ENCODE results near the gene RILPL1.

Gene RILPL1

GRCh38 chr12:123445388-123446332 lies 87.9 kb downstream of the RILPL1 start:
- CTCF ChIA-PET: interaction anchor here (1.0 to 1.7 kb wide), 3 partner anchors 9 to 18 kb away, joined by 4 to 6 read pairs (median 4); partner anchors contain the start of gene RILPL2
- POLR2A ChIA-PET: interaction anchor here (0.7 to 1.0 kb wide), 4 partner anchors 14 to 19 kb away, joined by 3 to 8 read pairs (median 4); no protein-coding TSS in a partner anchor
- no peak for DNase-seq (ENCODE audit: extremely low spot score)
- no peak for TF ChIP-seq CTCF (IDR thresholded peaks at IDR 0.05; ENCODE audit: control extremely low read depth, extremely low read depth, low read depth, missing control alignments)

DNA sequence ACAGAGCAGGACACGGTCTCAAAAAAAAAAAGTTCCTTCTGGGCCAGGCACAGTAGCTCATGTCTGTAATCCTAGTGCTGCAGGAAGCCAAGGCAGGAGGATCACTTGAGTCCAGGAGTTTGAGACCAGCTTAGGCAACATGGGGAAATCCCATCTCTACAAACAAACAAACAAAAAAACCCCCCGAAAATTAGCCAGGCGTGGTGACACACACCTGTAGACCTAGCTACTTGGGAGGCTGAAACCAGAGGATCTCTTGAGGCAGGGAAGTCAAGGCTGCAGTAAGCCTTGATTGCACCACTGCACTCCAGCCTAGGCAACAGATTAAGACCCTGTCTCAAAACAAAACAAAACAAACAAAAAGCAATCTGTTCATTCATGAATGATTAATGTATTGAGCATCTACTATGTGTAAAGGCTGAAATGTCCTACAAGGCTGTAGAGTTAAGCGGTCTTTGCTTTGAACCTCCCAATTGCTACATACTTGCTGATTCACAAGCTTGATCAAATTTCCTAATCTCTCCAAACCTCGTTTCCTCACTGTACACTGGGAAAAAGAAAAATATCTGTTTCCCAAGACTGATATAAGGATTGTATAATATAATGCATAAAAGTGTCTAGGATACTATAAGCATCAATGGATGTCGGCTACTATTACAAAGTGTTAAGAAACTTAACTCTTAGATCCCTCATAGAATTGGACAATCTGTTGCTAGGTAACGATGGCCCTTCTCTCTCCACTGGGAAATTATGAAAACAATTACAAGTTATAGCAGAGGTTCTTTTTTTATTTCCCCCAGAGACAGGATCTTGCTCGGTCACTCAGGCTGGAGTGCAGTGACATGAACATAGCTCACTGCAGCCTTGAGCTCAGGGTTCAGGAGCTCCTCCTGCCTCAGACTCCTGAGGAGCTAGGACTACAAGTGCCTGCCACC lies 89.2 kb downstream of the RILPL1 start:
- CTCF ChIA-PET: interaction anchor here (1.3 to 1.7 kb wide), 4 partner anchors 8 to 139 kb away, joined by 3 to 6 read pairs (median 4); partner anchors contain the start of genes RILPL2 and SNRNP35
- POLR2A ChIA-PET: interaction anchor here (0.6 kb wide), 2 partner anchors 79 to 930 kb away, joined by 3 to 8 read pairs; no protein-coding TSS in a partner anchor
- TF ChIP-seq CTCF (IDR thresholded peaks at IDR 0.05; ENCODE audit: control extremely low read depth, extremely low read depth, low read depth, missing control alignments): no peak
- DNase-seq (ENCODE audit: extremely low spot score): no peak

DNA sequence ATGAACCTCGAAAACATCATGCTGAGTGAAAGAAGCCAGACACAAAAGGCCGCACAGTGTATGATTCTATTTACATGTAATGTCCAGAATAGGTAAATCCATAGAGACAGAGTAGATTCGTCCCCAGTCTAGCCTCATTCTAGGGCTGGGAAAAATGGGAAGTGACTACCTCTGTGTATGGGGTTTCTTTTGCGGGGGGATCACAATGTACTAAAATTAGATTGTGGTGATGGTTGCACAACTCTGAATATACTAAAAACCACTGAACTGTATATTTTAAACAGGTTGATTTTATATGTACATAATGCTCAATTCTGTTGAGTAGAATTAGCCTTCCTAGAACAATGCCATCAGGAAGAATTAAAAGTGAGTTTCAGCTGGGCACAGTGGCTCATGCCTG lies 90.7 kb downstream of the RILPL1 start:
- ChIA-PET POLR2A (interaction anchor here (0.6 to 1.4 kb wide), 2 partner anchors 10 to 11 kb away, joined by 4 to 8 read pairs; no protein-coding TSS in a partner anchor), CTCF (interaction anchor here (1.2 to 1.7 kb wide), 3 partner anchors 14 to 140 kb away, joined by 3 read pairs; partner anchors contain the start of gene SNRNP35)
- DNase-seq (ENCODE audit: extremely low spot score): no peak
- no peak for TF ChIP-seq CTCF (IDR thresholded peaks at IDR 0.05; ENCODE audit: control extremely low read depth, extremely low read depth, low read depth, missing control alignments)

DNA sequence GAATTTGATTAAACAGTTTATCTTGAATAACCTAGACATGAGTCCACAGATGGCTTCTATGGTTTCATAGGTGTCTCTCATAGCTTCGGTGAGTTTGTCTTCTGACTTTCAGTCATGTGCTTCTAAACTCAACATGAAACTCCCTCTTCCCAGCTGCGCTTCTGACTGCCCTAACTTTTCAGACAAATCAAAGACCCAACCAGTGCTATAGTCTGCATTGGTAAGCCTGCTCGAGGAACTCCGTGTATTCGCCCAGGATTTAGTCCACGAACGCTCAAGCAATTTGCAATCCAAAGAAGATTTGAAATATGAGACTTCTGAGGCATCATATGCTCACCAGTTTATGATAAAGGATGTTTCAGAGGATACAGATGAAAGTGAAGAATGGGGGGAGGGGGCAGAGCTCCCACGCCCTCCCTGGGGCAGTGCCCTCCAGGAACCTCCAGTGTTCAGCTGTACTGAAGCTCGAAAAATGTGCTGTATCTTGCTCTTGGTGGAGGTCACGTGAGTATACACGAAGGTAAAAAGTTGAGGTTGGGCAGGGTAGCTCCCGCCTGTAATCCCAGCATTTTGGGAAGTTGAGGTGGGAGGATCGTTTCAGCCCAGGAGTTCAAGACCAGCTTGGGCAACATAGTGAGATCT lies 91.9 kb downstream of the RILPL1 start:
- DNase-seq (ENCODE audit: extremely low spot score): peak; percentile 65
- ChIA-PET CTCF (interaction anchor here (1.0 to 1.6 kb wide), 5 partner anchors 10 to 114 kb away, joined by 3 to 5 read pairs (median 3); no protein-coding TSS in a partner anchor), POLR2A (interaction anchor here (0.6 to 1.4 kb wide), 4 partner anchors 8 to 182 kb away, joined by 3 to 5 read pairs (median 4); no protein-coding TSS in a partner anchor)
- no peak for TF ChIP-seq CTCF (IDR thresholded peaks at IDR 0.05; ENCODE audit: control extremely low read depth, extremely low read depth, low read depth, missing control alignments)

- ChIA-PET POLR2A (interaction anchor here (0.5 to 2.2 kb wide), 5 partner anchors 9 to 1426 kb away, joined by 3 to 15 read pairs (median 4); no protein-coding TSS in a partner anchor), CTCF (interaction anchor here (1.0 to 1.6 kb wide), 3 partner anchors 8 to 22 kb away, joined by 3 to 4 read pairs (median 3); partner anchors contain the start of gene SNRNP35)
- no peak for TF ChIP-seq CTCF (IDR thresholded peaks at IDR 0.05; ENCODE audit: control extremely low read depth, extremely low read depth, low read depth, missing control alignments)
- peak; percentile 92 for DNase-seq (ENCODE audit: extremely low spot score)
Observed at GRCh38 chr12:123436017-123436964, 97.2 kb downstream of the RILPL1 start, which contains the start of gene RILPL2. Gene RILPL2 (minus strand): TSS chr12:123436684. CDS start chr12:123436420, 264 bp downstream.

Data from GM10248 (cell line).